DND-41 (cell line): Measurements from ENCODE around the gene SCAPER.

ENCODE experiments used
- EZH2 ChIP-seq: IDR thresholded peaks from 3 replicates; pipeline ENCODE4 v1.6.1; 2012; ENCODE audit warnings: borderline replicate concordance, low read depth, mild to moderate bottlenecking, moderate library complexity, low read length, inconsistent platforms; ENCODE audit not compliant: severe bottlenecking
- TF ChIP-seq, protein P1 (sequence below): IDR thresholded peaks from 2 replicates; pipeline ENCODE4 v1.5.1; 2012; ENCODE audit warnings: borderline replicate concordance, low read length, moderate library complexity, mild to moderate bottlenecking; ENCODE audit not compliant: poor library complexity, severe bottlenecking; ENCODE audit errors: extremely low read depth

GRCh38 chr15:76756381-76756780 is 148.8 kb downstream of the SCAPER start:
- TF ChIP-seq, protein P1, sequence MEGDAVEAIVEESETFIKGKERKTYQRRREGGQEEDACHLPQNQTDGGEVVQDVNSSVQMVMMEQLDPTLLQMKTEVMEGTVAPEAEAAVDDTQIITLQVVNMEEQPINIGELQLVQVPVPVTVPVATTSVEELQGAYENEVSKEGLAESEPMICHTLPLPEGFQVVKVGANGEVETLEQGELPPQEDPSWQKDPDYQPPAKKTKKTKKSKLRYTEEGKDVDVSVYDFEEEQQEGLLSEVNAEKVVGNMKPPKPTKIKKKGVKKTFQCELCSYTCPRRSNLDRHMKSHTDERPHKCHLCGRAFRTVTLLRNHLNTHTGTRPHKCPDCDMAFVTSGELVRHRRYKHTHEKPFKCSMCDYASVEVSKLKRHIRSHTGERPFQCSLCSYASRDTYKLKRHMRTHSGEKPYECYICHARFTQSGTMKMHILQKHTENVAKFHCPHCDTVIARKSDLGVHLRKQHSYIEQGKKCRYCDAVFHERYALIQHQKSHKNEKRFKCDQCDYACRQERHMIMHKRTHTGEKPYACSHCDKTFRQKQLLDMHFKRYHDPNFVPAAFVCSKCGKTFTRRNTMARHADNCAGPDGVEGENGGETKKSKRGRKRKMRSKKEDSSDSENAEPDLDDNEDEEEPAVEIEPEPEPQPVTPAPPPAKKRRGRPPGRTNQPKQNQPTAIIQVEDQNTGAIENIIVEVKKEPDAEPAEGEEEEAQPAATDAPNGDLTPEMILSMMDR, result no peak
- no peak for TF ChIP-seq EZH2
